Fibroblast of skin of back (primary cell): ENCODE measurements around the gene STK32C.

Source experiments
- DNase-seq: peaks from one replicate; pipeline ENCODE4 v3.0.0-alpha.2; 2013

STK32C gene

GRCh38 chr10:132195366-132196075 is 112.2 kb downstream of the STK32C start:
- DNase-seq: no peak

GRCh38 chr10:132194726-132195125 is 113.0 kb downstream of the STK32C start:
- no peak for DNase-seq

DNA sequence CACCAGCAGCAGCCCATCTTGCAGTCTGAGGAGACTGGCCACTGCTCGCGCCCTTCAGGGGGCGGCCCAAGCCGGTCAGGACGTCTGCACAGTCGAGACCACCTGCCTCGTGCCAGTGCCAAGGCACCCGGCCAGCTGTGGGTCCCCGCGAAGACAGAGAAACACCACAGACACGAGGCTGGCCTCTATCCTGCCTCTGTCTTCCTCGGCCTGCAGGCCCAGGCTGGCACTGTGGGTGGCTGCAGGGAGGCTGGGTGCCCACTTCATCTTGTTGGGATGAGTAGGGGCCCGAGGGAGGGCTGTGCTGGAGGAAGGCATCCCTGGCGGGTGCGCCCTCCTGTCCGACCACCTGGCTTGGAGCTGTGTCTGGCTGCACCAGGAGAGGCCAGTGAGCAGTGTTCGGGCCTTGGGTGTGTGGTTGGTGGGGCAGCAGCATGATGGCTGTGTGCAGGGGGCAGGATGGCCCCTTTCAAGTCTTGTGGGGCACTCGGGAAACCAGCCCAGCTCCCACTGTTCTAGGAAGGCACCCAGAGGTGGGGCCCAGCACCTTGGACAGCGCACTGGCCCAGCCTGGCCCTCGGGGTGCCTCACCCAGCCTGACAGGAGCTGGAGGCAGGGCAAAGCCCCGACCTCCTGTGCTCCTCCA is 113.7 kb downstream of the STK32C start:
- peak; percentile 22 for DNase-seq

DNA sequence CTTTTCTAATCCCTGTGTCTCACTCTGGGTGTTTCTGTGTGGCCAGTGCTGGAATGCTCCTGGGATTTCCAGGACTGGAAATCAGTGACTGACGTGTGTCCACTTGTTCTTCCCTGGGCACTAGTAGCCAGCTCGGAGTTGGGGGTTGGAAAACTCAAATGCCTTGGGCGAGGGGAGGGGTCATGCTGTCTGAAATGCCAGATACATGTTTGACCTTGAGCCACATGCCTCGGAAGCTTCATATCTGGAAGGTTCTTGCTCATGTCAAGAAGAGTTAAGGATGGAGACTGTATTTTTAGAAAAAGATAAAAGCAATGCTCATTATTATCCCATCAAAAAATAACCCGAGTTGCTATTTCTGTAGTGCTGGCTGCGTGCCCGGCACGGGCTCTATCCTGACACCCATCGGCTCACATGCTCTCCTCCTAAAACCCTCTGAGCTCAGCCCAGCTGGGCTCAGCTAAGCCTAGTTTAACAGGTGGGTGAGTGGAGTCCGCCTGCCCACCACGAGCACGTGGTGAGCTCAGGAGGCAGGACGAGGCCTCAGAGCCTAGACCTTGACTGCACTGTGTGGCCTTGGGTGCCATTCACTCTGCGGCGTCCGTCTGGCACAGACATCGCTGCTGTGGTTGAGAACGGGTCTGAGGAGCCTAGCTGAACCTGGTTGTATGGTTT is 114.6 kb downstream of the STK32C start:
- DNase-seq: no peak

DNA sequence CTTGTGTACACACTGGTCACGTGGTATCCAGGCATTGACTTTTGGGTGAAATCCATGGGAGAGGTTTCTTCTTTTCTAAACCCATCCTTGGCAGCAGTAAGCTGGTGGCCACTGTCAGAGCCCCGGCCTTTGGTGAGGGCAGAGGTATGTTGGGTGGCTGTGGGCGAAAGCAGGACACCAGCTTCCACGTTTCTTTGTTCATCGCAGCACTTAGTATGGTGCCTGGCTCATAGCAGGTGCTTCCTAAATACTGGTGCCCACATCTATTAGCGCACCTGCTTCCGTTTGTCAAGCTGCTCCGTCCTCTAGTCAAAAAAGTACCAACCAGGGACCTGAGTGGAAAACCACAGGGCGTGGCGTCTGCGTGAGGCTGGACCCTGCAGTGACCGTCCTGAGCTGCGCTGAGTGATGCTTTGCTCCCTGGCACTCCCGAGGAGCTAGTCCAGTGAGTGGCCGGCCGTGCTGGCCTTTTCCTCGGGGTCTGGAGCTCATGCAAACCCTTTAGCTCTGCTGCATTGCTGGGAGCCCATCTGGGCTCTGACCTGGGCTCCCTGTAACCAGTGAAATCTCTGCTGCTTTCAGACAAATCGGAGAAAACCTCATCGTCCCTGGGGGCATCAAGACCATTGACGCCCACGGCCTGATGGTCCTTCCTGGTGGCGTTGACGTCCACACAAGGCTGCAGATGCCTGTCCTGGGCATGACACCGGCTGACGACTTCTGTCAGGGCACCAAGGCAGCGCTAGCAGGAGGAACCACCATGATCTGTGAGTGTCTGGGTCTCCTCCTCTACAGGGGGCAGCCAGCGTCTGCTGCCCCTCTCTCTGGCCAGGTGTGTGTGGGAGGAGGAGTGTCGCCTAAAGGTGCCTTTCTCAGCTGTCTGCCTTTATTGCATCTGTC is 115.4 kb downstream of the STK32C start:
- no peak for DNase-seq

DNA sequence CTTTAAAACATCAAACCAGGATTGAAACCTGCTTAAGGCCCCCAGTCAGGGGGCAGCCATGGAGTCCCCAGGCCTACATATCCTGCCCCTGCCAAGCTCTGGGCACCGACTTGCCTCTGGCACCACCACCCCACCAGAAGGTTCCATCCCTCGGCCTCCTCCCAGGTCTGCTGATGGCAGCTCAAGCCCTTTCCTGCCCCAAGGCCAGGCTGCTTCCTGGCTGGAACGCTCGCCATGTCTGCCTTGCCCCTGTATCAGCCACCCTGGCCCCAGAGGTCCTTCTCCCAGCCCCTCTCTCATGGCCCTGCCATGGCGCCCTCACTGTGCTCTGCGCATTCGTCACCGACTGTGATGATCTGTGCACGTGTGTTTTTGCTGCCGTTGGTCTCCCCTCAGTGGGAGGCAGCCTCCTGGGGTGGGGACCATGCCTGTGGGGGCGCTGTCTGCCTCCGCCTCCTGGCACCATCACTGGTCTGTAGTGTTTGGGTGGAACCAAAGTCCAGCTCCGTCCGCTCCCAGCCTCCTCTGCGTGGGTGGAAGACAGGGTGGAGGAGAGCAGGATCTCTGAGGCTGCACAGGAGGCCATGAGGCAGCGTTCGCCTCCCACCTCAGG is 117.8 kb downstream of the STK32C start:
- no peak for DNase-seq

GRCh38 chr10:132189016-132189415 is 118.7 kb downstream of the STK32C start:
- DNase-seq: no peak

- peak; percentile 10 for DNase-seq
Observed at GRCh38 chr10:132188331-132188730, 119.4 kb downstream of the STK32C start.

- peak; percentile 14 for DNase-seq
Observed at GRCh38 chr10:132187430-132188138, 120.2 kb downstream of the STK32C start.

DNA sequence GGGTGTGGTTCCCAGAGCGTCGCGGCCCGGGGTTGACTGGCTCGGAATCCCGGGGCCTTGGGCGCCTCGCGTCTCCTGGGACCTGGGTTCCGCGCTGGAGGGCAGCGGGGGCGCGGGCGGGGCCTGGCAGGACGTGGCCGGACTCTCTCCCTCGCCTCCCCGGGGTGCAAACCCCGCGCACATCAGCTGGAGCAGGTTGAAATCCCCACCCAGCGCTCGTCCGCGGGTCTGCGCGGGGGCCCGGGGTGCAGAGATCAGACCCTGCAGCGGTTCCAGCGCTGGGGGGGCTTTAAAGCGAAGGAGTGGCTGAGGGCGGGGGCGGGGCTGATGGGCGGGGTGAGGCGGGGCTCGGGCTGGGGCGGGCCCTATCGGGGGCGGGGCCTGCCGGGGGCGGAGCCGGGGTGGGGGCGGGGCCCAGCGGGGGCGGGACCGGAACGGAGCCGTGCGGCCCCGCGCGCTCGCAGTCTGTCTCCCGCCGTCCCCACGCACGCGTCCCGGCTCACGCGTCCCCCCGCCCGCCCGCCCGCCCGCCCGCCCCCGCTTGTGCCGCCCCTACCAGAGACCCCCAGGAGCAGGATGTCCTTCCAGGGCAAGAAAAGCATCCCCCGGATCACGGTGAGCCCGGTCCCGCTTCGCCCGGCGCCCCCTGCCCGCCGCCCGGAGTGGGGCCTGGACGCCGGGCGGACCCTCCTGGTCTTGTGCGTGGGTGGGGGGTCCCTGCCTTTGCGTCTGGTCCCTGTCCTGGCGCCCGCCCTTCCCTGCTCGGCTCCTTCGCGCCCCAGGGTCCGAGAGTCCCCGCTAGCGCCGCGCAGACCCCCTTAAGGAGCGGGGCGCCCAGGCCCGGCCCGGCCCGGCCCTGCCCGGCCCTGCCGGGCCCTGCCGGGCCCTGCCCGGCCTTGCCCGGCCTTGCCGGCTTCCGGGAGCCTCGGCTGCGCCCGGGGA is 121.0 kb downstream of the STK32C start, which contains the start of gene DPYSL4:
Gene DPYSL4, plus strand, starts transcription at position 461 of the 942 bp plus-strand sequence. Its CDS starts 116 bp downstream, at position 577.
- peak; percentile 22 for DNase-seq

- DNase-seq: peak; percentile 33
Observed at GRCh38 chr10:132185601-132186487, 121.9 kb downstream of the STK32C start.

DNA sequence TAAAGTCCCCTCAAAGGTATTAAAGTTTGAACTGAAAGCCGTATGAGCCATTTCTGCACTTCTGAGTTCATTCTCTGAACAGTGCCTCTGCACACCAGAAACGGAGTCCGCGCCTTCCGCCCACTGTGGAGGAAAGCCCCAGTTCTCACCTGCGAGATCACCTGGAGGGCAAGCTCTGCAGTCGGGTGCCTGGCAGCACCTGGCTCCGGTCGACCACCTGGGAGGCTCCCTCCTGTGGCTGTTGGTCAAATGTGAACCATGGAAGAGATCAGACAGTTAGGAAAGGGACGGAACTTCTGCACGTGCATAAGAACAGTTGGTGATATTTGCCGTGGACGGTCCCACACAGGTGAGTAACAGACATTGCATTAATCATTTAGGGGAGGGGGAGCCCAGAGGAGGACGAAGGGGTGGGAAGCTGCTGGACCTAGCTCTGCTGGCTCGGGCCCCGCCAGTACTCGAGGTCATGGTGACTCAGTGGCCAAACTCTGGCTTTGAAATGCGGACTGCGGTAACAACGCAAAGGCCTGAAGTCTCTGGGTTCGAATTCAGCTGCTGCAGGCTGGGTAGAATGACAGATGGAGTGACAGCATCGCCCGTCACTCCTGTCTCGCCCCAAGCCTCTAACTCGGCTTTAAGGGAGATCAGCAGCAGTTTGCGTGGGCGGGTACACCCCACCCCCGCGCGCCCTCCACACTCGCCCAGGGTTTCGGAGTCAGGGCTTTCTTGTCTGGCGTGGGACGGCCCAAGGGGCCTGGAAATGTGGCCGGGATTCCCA is 122.7 kb downstream of the STK32C start:
- no peak for DNase-seq

- DNase-seq: no peak
Observed at GRCh38 chr10:132183046-132183445, 124.7 kb downstream of the STK32C start.

DNA sequence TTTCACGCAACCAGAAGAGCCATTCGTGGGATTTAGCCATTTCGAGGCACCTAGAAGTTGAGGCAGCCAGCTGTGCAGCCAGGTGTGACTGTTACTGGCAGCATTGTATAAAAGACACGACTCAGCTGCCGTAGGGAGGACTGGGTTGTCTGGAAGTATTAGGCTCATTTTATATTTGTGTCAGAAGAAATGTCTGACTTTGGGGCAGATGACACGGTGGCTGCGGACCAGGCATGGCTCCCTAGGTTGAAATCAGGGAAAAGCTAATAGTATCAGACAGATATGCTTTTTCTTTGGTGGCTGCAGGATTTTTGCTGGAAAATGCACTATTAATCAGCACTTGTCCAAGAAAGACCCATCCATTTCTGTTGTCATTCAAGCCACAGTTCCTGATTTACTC is 125.2 kb downstream of the STK32C start:
- DNase-seq: no peak

GRCh38 chr10:132181691-132182425 is 125.9 kb downstream of the STK32C start:
- no peak for DNase-seq

- no peak for DNase-seq
Observed at GRCh38 chr10:132180736-132181135, 127.0 kb downstream of the STK32C start.

GRCh38 chr10:132179551-132180392 is 128.0 kb downstream of the STK32C start:
- no peak for DNase-seq
